Measurements from ENCODE around the gene XKR7.

The XKR7 gene

DNA sequence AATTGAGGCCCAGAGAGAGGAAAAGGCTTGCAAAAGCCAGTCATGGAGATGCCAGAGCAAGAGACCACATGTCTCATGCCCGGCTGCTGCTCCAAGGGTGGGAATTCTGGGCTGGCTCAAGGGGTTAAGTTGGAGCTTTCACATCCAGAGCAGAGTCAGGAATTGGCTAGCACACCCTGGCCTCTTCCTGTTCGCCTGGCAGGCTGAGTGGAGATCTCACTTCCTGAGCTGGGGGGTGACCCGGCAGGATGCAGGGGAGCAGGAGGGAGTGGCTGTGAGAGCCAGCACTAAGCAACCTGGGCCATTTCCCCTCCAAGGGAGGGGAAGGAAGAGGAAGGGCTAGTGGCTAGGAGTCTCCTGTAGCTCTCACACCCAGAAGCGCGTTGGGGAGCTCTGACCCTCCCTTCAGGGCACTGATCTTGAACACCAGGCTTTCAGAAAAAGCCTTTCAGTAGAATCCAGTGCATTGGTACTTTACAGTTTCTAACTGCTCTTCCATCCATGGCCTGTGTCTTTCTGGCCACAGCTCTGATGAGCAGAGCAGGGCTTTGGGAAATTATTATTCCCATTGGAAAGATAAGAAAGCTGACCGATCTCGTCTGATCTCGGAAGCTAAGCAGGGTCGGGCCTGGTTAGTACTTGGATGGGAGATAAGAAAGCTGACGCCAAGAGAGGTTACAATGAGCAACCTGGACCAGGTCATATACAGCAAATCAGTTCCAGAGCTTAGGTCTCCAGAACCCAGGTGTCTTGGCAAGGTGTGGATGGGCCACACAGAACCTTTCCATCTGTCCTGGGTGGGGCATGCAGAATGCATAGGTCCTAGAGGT, 40.1 kb downstream of the XKR7 start:
- Histone ChIP-seq H3K9ac (ENCODE audit: low read depth in 1 of 2, low read length in 2 of 2) (no peak overlapping the region), H3K4me3 (ENCODE audit: low read depth in 1 of 2, low read length in 2 of 2) (no peak overlapping the region), H3K4me1 (ENCODE audit: control insufficient read depth in 1 of 2, insufficient read depth in 2 of 2, low read length in 2 of 2) (no peaks in the 10 kb centered on the region), H3K27ac (ENCODE audit: low read depth, low read length) (no peak overlapping the region), H3K9me3 (ENCODE audit: control insufficient read depth in 1 of 2, low read length in 2 of 2) (no peaks in the 10 kb centered on the region), H3K27me3 (ENCODE audit: control insufficient read depth in 1 of 2, insufficient read depth in 2 of 2, low read length in 2 of 2) (peaks cover 0 to 3% of the 10 kb centered on the region in 2 donors), H3K36me3 (ENCODE audit: control insufficient read depth in 1 of 2, insufficient read depth in 2 of 2, low read length in 2 of 2) (no peaks in the 10 kb centered on the region)

DNA sequence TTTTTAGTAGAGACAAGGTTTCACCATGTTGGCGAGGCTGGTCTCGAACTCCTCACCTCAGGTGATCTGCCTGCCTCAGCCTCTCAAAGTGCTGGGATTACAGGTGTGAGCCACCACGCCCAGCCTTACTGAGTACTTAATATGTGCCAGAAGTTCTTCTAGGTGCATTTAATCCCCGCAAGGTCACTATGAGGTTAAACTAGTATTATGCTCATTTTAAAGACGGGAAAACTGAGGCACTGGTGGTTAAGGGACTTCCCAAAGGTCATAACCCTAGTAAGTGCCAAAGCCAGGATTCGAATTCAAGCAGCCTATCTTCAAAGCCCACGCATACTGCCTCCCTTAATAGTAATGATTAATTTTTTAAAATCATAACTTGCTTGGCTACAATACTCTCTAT, 41.6 kb downstream of the XKR7 start:
- H3K4me1 ChIP-seq (ENCODE audit: control insufficient read depth in 1 of 2, insufficient read depth in 2 of 2, low read length in 2 of 2) = no peaks in the 10 kb centered on the region
- H3K27ac ChIP-seq (ENCODE audit: low read depth, low read length) = no peak overlapping the region
- no peak overlapping the region for H3K9ac ChIP-seq (ENCODE audit: low read depth in 1 of 2, low read length in 2 of 2)
- H3K27me3 ChIP-seq (ENCODE audit: control insufficient read depth in 1 of 2, insufficient read depth in 2 of 2, low read length in 2 of 2) = peaks cover 0 to 3% of the 10 kb centered on the region in 2 donors
- H3K36me3 ChIP-seq (ENCODE audit: control insufficient read depth in 1 of 2, insufficient read depth in 2 of 2, low read length in 2 of 2) = no peaks in the 10 kb centered on the region
- H3K4me3 ChIP-seq (ENCODE audit: low read depth in 1 of 2, low read length in 2 of 2) = no peak overlapping the region
- no peaks in the 10 kb centered on the region for H3K9me3 ChIP-seq (ENCODE audit: control insufficient read depth in 1 of 2, low read length in 2 of 2)

DNA sequence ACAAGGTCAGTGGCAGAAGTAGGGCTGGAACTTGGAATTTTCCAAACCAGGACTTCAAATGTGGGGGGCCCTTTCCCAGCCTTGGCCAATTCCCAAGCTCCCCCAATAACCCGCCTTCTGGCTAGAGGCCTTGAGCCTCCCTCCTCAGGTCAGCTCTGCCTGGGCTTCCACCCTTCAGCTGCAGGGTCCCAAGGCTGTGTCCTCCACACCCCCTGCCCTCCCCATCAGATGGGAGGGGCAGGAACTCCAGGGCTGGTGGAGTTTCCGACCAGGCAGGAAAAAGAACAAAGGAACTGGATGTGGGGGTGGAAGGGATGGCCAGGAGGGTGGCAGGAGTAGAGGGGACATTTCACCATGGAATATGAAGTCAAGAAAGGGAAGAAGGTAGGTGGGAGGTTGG, 42.1 kb downstream of the XKR7 start, which contains the start of gene CCM2L:
TSS of gene CCM2L (plus strand) at position 338 of the 400 bp plus-strand sequence. CDS start at position 355, 17 bp downstream.
- H3K9ac ChIP-seq (ENCODE audit: low read depth in 1 of 2, low read length in 2 of 2) = no peak within 1 kb of the TSS
- no peak within 1 kb of the TSS for H3K4me3 ChIP-seq (ENCODE audit: low read depth in 1 of 2, low read length in 2 of 2)
- H3K9me3 ChIP-seq (ENCODE audit: control insufficient read depth in 1 of 2, low read length in 2 of 2) = no peaks in the 10 kb centered on the region
- peaks cover 0 to 7% of the 10 kb centered on the region in 2 donors for H3K27me3 ChIP-seq (ENCODE audit: control insufficient read depth in 1 of 2, insufficient read depth in 2 of 2, low read length in 2 of 2)
- H3K27ac ChIP-seq (ENCODE audit: low read depth, low read length) = no peak within 1 kb of the TSS
- no peaks in the 10 kb centered on the region for H3K36me3 ChIP-seq (ENCODE audit: control insufficient read depth in 1 of 2, insufficient read depth in 2 of 2, low read length in 2 of 2)
- no peaks in the 10 kb centered on the region for H3K4me1 ChIP-seq (ENCODE audit: control insufficient read depth in 1 of 2, insufficient read depth in 2 of 2, low read length in 2 of 2)

DNA sequence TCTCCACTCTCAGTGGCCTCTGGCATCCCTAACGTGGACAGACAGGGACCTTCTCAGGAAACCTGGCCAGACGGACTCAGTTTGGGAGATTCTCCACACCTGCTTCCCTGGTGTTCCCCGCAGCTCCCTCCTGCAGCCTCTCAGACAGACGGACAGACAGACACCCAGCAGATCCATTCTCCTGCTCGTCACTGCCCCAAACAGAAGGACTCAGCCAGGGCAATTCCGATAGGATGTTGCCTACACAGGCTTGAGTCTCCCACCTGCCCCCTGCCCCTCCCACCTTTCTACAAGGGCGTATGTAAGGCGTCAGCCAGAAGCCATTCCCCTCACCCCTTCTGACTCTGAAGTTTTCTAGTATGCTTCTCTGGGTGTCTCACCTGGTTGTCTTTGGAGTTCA, 42.7 kb downstream of the XKR7 start:
- H3K4me3 ChIP-seq (ENCODE audit: low read depth in 1 of 2, low read length in 2 of 2) = no peak overlapping the region
- no peaks in the 10 kb centered on the region for H3K9me3 ChIP-seq (ENCODE audit: control insufficient read depth in 1 of 2, low read length in 2 of 2)
- H3K4me1 ChIP-seq (ENCODE audit: control insufficient read depth in 1 of 2, insufficient read depth in 2 of 2, low read length in 2 of 2) = no peaks in the 10 kb centered on the region
- H3K9ac ChIP-seq (ENCODE audit: low read depth in 1 of 2, low read length in 2 of 2) = no peak overlapping the region
- no peaks in the 10 kb centered on the region for H3K36me3 ChIP-seq (ENCODE audit: control insufficient read depth in 1 of 2, insufficient read depth in 2 of 2, low read length in 2 of 2)
- H3K27me3 ChIP-seq (ENCODE audit: control insufficient read depth in 1 of 2, insufficient read depth in 2 of 2, low read length in 2 of 2) = peaks cover 0 to 7% of the 10 kb centered on the region in 2 donors
- H3K27ac ChIP-seq (ENCODE audit: low read depth, low read length) = no peak overlapping the region

DNA sequence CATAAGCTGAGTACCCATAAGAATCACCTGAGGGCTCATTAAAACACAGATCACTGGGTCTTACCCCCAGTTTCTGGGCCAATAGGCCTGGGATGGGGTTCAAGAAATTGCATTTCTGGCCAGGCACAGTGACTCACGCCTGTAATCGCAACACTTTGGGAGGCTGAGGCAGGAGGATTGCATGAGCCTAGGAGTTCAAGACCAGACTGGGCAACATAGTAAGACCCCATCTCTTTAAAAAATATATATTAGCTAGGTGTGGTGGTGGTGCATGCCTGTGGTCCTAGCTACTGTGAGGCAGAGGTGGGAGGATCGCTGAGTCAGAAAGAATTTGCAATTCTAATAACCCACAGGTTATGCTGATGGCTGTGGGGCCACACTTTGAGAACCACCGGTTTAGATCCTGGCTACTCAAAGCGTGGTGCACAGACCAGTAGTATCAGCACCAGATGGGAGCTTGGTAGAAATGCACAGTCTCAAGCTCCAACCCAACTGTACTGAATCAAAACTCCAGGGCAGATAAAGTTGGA, 44.3 kb downstream of the XKR7 start:
- no peaks in the 10 kb centered on the region for H3K4me1 ChIP-seq (ENCODE audit: control insufficient read depth in 1 of 2, insufficient read depth in 2 of 2, low read length in 2 of 2)
- H3K9me3 ChIP-seq (ENCODE audit: control insufficient read depth in 1 of 2, low read length in 2 of 2) = no peaks in the 10 kb centered on the region
- no peak overlapping the region for H3K9ac ChIP-seq (ENCODE audit: low read depth in 1 of 2, low read length in 2 of 2)
- no peaks in the 10 kb centered on the region for H3K36me3 ChIP-seq (ENCODE audit: control insufficient read depth in 1 of 2, insufficient read depth in 2 of 2, low read length in 2 of 2)
- no peak overlapping the region for H3K4me3 ChIP-seq (ENCODE audit: low read depth in 1 of 2, low read length in 2 of 2)
- H3K27me3 ChIP-seq (ENCODE audit: control insufficient read depth in 1 of 2, insufficient read depth in 2 of 2, low read length in 2 of 2) = peaks cover 1 to 8% of the 10 kb centered on the region in 2 donors
- H3K27ac ChIP-seq (ENCODE audit: low read depth, low read length) = no peak overlapping the region

DNA sequence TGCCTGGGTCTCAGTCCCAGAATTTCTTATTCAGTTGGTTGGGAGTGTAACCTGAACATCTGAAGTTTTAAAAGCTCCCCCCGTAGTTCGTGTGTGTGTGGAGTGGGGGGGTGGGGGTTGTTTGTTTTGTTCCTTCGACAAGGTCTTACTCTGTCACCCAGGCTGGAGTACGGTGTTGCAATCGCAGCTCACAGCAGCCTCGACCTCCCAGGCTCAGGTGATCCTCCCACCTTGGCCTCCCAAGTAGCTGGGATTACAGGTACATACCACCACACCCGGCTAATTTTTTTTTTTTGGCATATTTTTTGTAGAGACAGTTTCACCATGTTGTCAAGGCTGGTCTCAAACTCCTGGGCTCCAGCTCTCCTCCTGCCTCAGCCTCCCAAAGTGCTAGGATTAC, 45.4 kb downstream of the XKR7 start:
- peaks cover 7 to 11% of the 10 kb centered on the region in 2 donors for H3K27me3 ChIP-seq (ENCODE audit: control insufficient read depth in 1 of 2, insufficient read depth in 2 of 2, low read length in 2 of 2)

DNA sequence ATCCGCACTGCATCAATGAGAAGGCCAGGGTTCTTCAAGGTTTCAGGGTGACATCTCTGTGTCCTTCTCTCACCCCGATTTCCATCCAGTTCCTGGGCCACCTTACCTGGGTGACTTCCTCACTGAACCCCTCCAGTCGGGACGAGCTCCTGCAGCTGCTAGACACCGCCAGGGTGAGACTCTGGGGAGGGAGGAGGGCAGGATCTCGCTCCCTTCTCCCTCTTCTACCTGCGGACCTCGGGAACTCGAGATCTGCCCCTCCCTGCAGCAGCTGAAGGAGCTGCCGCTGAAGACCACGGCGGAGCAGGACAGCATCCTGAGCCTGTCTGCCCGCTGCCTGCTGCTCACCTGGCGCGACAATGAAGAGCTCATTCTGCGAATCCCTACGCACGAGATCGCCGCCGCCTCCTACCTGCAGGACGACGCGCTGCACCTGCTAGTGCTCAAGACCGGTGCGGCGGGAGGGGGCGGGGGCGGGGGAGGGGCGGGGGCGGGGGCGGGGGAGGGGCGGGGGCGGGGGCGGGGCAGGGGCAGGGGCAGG, 49.8 kb downstream of the XKR7 start:
- Histone ChIP-seq H3K4me3 (ENCODE audit: low read depth in 1 of 2, low read length in 2 of 2) (no peak overlapping the region), H3K9me3 (ENCODE audit: control insufficient read depth in 1 of 2, low read length in 2 of 2) (no peaks in the 10 kb centered on the region), H3K9ac (ENCODE audit: low read depth in 1 of 2, low read length in 2 of 2) (no peak overlapping the region), H3K4me1 (ENCODE audit: control insufficient read depth in 1 of 2, insufficient read depth in 2 of 2, low read length in 2 of 2) (peaks cover 3 to 9% of the 10 kb centered on the region in 2 donors), H3K27ac (ENCODE audit: low read depth, low read length) (no peak overlapping the region), H3K27me3 (ENCODE audit: control insufficient read depth in 1 of 2, insufficient read depth in 2 of 2, low read length in 2 of 2) (peaks cover 32 to 37% of the 10 kb centered on the region in 2 donors), H3K36me3 (ENCODE audit: control insufficient read depth in 1 of 2, insufficient read depth in 2 of 2, low read length in 2 of 2) (no peaks in the 10 kb centered on the region)

More for the DNA sequence above, 45.4 kb downstream of the XKR7 start:
- Histone ChIP-seq H3K4me1 (ENCODE audit: control insufficient read depth in 1 of 2, insufficient read depth in 2 of 2, low read length in 2 of 2) (peaks cover 3 to 5% of the 10 kb centered on the region in 2 donors), H3K9me3 (ENCODE audit: control insufficient read depth in 1 of 2, low read length in 2 of 2) (no peaks in the 10 kb centered on the region), H3K9ac (ENCODE audit: low read depth in 1 of 2, low read length in 2 of 2) (no peak overlapping the region), H3K36me3 (ENCODE audit: control insufficient read depth in 1 of 2, insufficient read depth in 2 of 2, low read length in 2 of 2) (no peaks in the 10 kb centered on the region), H3K27ac (ENCODE audit: low read depth, low read length) (no peak overlapping the region), H3K4me3 (ENCODE audit: low read depth in 1 of 2, low read length in 2 of 2) (no peak overlapping the region)

DNA sequence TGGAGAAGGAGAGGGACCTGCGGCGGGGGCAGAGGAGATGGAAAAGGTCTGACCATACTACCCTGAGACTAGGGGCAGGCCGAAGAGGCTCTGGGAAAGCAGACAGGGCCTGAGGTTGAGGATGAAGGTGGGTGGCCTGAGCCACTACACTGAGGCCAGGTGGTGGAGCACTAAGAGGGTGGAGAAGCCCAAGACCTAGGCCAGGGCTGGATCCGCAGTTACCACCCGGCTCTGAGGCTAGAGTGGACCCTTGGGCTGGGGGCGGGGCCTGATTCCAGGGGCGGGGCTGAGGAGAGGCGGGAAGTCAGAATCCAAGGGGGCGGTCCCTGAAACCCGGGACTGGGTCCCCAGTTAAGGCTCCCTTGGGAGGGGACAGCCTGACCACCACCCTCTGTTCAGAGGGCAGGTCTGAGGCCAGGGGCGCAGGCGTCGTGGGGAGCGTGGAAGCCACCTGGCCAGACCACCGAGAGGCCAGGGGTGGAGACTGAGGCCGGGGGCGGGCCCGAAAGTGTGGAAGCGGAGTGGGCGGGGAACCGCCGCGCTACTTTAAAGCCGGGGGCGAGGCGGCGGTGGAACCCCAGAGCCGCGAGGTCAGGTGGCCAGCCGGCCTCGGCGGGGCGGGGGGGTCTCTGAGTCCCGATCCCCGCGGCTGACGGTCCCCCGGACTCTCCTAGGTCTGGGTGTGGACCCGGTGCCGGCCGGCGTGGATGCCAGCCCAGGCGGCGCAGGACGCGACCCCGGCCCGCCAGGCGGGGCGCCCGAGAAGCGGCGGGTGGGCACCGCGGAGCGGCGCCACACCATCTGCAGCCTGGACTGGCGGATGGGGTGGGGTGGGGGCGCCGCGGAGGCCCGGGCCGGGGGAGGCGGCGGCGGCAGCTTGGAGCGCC, 50.6 kb downstream of the XKR7 start:
- Histone ChIP-seq H3K4me3 (ENCODE audit: low read depth in 1 of 2, low read length in 2 of 2) (peak overlapping the region; percentile 56 to 66), H3K4me1 (ENCODE audit: control insufficient read depth in 1 of 2, insufficient read depth in 2 of 2, low read length in 2 of 2) (peaks cover 3 to 9% of the 10 kb centered on the region in 2 donors), H3K27ac (ENCODE audit: low read depth, low read length) (no peak overlapping the region), H3K9me3 (ENCODE audit: control insufficient read depth in 1 of 2, low read length in 2 of 2) (no peaks in the 10 kb centered on the region), H3K9ac (ENCODE audit: low read depth in 1 of 2, low read length in 2 of 2) (no peak overlapping the region), H3K27me3 (ENCODE audit: control insufficient read depth in 1 of 2, insufficient read depth in 2 of 2, low read length in 2 of 2) (peaks cover 36 to 37% of the 10 kb centered on the region in 2 donors), H3K36me3 (ENCODE audit: control insufficient read depth in 1 of 2, insufficient read depth in 2 of 2, low read length in 2 of 2) (no peaks in the 10 kb centered on the region)

DNA sequence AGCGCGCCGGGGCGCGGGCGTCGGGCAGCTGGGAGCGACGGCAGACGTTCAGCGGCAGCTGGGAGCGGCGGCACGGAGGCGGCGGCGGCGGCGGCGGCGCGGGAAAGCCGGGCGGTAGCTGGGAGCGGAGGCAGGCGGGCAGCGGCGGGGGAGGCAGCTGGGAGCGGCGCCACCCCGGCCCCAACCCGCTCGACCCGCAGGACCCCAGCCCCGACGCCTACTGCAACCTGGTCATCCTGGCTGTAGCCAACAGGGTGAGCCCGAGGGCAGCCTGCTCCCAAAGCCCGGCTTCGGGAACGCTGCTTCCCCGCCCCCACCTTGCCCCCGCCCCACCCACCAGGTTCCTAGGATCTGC, 51.2 kb downstream of the XKR7 start:
- Histone ChIP-seq H3K9ac (ENCODE audit: low read depth in 1 of 2, low read length in 2 of 2) (no peak overlapping the region), H3K4me3 (ENCODE audit: low read depth in 1 of 2, low read length in 2 of 2) (peak overlapping the region in 1 of 2 donors; percentile 40), H3K9me3 (ENCODE audit: control insufficient read depth in 1 of 2, low read length in 2 of 2) (no peaks in the 10 kb centered on the region), H3K36me3 (ENCODE audit: control insufficient read depth in 1 of 2, insufficient read depth in 2 of 2, low read length in 2 of 2) (no peaks in the 10 kb centered on the region), H3K4me1 (ENCODE audit: control insufficient read depth in 1 of 2, insufficient read depth in 2 of 2, low read length in 2 of 2) (peaks cover 3 to 9% of the 10 kb centered on the region in 2 donors), H3K27ac (ENCODE audit: low read depth, low read length) (no peak overlapping the region), H3K27me3 (ENCODE audit: control insufficient read depth in 1 of 2, insufficient read depth in 2 of 2, low read length in 2 of 2) (peaks cover 37 to 39% of the 10 kb centered on the region in 2 donors)

Data from duodenal mucosa (tissue), 2 donors.